ENCODE data around the gene KLF3.

The KLF3 gene

DNA sequence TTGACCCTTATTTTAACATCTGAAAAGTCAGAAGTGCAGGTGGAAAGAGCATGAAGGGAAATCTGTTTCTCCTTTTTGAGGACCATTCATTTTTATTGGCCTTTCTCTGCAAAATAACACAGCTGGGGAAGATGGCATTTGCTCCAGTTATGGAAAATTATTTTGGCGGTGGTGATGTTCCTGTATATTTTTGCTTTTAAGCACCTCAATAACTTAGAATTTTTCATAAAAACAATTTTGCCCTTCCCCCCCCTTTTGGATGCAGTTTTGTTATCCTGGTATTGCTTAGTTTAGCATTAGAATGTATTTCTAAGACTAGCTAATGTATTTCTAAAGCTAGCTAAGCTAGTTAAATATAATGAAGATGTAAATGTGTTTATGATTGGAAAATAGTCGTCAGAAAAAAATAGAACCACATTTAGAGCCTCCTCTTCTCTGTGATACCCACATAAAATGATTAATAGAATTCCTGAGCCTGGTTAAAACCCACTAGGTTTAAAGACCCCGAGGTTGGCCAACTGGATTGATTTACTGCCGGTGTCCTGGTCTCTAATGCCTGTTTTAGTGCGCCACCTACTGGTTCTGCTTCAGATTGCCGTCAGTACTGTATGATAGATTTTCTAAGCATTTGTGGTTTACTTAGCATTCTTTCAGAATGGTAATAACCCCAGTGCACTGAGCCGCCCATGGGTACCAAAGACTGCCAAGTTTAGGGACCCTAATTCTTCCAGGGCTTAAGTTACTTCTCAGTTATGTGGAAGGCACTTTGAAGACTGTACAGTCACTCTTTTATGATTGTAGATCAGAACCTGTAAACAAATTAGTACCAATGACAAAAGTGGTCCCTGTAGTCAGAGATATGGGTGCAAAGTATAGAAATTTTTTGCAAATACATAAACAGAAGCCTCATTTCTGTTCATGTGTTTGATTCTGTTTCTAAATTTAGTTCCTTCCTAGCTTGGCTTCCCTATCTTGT is 11.4 kb downstream of the KLF3 start:
- DNase-seq, result peak; percentile 57

DNA sequence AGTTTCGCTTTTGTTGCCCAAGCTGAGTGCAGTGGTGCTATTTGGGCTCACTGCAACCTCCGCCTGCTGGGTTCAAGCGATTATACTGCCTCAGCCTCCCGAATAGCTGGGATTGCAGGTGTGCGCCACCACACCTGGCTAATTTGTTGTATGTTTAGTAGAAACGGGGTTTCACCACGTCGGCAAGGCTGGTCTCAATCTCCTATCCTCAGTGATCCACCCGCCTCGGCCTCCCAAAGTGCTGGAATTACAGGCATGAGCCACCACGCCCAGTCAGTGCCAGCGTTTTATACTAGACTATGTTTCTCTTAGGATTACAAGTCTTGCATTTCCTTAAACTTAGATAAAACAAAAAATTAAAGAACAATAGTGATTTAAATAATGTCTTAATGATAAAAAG is 13.0 kb downstream of the KLF3 start:
- no peak for DNase-seq

DNA sequence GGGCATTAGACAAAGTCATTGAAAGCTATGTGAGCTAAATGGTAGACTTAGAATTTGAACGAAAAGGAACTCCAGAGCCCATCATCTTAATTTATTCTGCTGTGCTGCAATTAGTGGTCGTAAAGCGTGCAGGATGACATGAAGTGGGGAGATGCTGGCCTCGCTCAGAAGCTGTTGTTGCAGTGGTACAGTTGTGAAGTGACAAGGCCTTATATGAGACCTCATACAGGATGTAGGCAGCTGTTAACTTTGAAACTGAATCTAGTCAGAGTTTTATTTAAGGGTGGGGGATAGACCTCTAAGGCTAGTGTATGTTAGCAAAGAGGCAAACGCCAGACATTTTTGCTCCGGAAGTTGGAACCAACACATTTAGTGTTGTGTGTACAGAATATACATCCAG is 13.4 kb downstream of the KLF3 start:
- DNase-seq, result no peak

DNA sequence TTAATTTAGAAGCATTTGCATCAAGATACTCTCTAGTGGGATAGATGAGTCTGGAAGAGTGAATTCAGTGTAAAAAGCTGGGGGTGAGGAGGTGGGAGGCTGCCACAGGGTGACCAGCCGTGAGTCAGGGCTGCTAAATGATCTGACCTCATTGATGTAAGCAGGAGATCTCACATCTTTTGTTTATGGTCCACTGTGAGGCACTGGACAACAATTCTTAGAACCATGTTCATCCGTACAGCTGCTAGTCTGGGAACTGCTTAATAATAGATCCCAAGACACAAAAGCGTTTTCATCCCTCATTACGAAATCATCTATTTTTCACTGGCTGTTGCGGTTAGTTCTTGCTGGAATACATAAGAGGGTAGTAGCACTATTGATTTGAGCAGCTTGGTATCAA is 14.1 kb downstream of the KLF3 start:
- peak; percentile 88 for DNase-seq

DNA sequence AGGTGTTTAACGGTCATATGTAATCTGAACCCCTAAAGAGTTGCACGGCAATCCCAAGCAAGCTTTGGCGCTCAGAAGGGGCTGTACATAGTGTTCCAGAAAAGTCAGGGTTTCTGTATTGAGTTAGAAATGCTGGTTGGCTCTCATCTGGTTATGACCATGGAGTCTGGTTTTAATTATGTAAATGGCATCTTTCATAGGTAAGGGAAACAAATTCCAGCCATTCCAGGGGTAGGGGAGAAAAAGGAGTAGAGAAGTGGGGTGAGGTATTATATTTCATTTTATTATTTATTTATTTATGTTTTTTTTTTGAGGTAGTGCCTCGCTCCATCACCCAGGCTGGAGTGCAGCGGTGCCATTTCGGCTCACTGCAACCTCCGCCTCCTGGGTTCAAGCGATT is 15.9 kb downstream of the KLF3 start:
- no peak for DNase-seq

DNA sequence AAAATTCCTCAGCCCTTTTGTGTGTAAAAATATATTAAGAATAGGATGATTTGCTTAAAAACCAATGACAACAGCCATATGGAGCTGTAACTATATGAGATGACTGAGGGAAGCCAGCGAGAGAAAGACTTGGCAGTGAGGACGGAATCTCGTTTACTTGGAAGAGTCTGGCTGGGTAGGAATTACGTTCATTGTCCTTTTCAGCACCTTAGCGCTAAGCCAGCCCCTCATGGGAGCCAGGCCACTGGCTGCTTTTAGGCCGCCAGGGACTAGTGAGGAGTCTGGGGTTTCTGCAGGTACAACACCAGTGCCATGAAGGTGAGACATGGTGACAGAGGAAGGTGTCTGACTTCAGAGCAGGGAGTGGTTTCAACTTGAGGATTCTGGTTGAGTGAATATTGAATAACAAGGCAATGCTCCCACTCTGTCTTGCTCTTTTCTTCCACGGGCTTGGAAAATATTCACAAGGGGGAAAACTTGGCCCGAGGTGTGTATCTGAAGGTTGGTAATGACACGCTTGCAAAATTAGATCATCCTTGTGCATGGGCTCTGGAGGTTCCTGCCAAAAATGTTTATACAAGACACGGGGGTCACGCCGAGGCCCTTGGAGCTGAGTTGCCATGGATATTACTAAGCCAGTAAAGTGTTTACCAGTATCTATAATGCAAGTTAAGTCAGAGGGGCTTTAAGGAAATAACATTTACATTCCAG is 17.4 kb downstream of the KLF3 start:
- peak; percentile 22 for DNase-seq

DNA sequence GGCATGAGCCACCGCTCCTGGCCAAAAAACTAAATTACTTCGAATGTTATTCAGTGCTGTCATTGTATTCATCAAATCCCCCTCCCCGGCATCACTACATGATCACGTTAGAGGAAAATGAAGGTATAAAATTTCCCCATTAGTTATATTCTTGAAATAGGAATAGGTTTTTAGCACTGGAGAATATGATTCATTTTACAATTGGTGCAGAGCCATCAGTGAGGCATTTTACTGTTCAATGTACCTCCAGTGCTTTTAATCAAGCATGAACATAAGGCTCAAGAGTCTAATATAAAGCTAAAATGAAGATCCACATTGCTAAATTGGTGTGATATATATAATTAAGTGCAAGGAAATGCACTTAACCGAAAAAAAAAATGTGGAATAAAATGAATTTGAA is 18.3 kb downstream of the KLF3 start:
- DNase-seq, result no peak

DNA sequence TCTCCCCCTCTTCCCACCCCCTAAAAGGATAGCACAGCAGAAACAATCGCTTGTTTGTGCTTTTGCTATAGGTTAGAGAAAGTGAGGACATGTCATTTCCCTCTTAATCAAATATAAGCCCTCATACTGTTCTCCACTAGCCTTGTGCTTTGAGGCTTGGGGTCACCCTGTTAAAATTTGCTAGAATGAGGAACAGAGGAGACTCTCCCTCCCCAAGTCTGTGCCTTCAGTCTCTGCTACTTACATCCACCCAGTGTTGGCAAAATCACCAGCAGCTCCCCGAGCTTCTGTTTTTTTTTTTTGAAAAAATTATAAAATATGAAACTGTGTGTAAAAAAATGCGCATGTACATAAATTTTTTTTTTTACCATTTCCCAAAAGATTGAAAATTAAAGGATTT is 19.3 kb downstream of the KLF3 start:
- no peak for DNase-seq

DNA sequence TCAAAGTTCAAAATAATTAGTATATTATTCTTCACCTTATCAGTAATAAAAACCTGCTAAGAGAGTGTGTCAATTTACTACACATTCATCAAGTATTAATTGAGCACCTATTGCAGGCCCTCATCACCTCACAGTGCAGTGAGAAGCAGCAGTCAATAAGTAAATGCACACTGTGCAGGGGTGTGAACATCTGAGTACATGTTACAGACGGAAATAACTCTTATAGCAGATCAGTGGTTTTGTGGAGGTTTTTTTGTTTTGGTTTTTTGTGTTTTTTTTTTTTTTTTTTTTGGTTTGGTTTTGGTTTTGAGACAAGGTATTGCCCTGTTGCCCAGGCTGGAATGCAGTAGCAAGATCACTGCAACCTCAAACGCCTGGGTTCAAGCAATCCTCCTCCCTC is 20.3 kb downstream of the KLF3 start:
- no peak for DNase-seq

DNA sequence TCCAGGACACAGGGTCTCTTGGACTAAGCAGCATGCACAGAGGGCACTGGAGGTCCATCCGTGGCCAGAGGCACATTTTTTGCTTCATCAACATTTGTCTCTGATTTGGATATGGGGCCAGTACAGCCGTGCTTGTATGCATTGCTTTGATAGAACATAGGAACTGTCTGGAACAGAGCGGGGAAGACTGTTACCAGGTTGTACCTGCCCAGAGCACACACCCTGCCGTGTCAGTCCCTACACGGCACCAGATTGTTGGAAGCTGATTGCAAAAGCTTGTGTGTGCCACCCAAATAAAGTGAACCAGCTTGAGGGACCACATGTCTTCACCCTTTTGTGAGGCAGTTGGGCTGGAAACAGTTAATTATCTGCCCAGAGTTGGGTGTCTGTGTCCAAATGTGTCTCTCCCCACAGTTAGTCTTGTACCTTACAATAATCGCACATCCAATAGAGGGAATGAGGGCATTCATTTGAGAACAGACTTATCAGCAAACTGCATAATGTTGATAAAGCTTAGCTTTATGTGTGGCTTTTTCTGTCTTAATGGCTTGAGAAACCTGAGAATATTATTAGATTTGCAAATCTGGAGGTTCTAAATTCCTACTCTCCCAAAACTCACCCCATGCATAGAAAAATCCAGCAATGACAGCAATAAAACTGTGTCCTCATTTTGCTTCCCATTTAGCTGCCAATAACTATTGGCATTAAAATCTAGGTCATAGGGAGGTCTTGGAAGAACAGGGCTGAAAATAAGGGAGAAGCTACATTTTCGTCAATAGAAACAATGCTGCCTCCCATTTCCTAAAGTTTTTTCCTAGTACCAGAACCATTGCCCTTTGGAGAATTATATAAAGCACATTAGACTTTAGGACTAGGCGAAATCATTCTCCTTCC is 21.2 kb downstream of the KLF3 start:
- DNase-seq, result no peak

DNA sequence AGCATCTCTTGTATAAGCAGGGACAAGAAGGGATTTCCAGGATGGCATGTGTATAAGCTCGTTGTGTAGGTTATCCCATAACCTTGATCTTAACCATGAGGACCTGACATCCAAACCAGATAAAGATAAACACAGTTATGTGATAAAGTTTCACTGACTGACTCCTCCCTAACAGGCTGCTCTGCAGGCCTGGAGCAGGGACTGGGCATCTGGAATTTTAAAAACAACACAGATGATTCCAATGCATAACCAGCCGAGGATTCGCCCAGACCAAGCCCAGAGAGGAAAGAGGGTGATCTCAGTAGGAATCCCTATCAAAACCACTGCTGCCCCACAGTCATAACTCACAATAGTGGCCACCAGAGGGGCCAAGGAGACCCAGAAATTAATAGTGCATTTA is 22.7 kb downstream of the KLF3 start:
- DNase-seq, result no peak

DNA sequence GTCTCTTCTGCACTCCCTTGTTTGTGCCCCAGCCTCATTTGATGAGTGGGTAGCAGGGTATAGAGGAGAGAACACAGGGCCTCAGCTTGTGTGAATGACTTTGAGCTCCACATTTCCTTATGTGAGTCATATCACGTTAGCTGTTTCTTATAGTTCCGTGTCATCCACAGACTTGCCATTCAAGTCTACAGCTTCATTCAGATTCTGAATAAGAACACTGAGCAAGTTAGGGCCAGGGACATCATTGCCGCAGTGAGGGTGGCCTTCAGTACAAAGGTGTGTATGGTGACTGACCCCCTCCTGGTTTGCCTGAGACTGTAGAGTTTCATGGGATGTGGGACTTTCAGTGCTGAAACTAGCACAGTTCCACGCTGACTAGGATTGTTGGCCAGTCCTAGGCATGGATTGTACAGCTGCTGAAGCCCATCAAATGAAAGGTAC is 23.6 kb downstream of the KLF3 start:
- no peak for DNase-seq

DNA sequence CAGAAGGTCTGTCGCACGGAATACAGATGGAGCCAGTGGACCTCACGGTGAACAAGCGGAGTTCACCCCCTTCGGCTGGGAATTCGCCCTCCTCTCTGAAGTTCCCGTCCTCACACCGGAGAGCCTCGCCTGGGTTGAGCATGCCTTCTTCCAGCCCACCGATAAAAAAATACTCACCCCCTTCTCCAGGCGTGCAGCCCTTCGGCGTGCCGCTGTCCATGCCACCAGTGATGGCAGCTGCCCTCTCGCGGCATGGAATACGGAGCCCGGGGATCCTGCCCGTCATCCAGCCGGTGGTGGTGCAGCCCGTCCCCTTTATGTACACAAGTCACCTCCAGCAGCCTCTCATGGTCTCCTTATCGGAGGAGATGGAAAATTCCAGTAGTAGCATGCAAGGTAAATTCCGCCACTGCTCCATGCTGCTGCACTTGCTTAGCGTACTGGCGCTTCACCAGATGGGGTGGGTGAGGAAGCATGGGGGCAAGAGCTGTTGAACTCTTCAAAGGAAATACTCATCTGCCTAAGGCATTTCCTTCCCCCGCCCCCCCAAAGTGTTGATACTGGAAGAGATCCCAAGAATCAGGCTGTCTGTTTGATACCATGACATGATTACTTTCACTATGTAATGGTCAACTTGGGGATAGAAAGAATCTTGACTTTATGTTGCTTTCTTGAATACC is 24.8 kb downstream of the KLF3 start:
- DNase-seq, result no peak

DNA sequence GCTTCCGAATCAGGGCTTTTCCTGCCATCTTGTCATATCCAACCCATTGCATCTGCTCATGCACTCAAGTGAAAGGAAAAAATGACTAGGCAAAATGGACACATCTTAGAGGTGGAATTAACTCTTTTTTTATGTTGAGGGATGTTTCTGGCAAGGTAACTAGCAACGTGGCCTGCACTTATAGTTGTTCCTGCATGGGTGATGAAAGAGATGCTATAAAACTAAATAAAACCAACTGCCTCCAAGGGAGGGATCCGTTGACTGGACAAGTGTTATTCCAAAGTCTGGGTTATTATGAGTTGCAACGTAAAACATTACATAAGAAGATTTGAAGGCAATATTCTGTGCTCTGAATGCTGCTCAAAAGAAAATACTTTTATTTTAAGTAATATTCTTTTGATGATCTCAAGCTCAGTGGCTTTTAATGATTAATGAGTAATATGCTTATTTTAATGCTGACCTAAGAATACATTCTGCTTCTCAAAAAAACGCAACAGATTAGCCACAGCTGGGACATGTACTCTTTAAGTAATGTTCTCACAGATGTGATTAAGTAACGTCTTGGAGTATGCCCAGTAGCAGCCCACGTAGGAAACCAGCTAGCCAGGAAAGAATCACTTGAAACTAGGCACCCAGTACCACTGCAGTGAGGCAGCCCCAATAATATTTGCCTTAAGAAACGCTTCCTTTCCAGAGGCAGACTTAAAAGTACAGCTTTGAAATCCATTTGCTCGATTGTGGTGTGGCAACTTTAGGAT is 27.4 kb downstream of the KLF3 start:
- peak; percentile 66 for DNase-seq

DNA sequence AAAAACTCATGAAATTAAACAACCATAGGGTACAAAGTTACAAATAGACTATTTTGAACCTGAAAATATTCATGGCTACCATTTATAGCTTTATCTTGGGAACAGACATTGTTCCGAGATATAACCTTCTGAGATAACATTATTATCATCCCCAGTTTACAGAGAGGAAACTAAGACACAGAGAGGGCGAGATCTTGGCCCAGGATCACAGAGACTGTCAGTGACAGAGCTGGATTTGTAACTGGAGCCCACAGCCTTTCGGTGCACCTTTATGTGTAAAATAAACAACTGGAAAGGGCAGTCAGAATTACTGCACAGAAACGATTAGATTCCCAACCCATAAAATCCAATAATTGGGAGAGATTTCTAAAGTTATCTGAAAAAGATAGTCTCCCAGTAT is 28.4 kb downstream of the KLF3 start:
- DNase-seq, result no peak

DNA sequence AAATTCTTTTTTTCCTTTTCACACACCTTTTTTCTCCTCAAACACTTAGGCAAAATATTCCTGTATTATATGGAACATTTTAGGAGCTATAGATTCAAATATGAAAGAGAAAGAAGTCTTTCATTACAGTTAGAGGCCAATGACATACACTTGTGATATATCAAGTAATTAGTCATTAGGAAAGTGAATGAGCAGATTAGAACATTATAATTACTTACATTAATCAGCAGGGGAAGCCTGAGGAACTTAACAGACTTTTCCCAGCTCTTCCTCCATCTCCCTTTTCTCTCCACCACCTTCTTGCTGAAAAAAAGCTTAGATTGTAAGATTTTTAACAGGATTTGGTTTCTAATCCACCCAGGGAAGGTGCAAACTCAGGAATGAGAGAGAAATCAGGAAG is 29.6 kb downstream of the KLF3 start:
- no peak for DNase-seq

DNA sequence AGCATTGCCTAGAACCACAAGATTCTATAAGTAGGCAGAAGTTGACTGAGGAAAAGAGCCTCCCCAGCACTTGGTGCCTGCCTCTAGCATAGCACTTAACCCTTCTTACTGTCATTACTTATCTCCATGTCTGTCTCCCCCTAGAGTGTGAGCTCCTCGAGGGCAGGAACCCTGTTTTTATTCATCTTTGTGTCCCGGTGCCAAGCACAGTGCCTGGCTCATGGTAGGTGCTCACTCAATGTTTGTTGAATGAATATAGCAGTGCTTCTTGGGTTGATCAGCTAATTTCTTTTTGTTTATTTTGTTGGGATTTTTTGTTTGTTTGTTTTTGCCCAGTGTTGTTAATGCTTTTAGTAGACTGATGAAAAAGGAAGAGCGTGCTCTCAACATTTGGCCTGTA is 30.3 kb downstream of the KLF3 start:
- no peak for DNase-seq

DNA sequence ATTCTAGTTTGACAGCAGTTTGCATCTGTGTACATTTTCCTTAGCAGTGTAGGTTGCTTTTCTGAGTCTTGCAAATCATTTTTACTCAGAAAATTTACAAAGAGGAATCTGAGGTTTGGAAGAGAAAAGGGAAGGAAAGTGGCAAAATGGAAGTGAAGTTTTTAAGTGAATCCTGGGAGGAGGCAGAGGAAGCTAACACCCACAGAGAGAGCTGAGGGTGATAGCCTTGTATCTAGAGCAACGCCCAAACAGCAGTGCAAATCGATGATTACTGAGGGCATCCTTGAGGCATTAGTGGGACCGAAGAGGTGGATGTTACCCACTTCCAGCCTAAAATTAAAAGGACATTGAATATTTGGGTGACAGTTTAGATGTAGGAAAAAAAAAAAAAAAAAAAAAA is 31.8 kb downstream of the KLF3 start:
- no peak for DNase-seq

DNA sequence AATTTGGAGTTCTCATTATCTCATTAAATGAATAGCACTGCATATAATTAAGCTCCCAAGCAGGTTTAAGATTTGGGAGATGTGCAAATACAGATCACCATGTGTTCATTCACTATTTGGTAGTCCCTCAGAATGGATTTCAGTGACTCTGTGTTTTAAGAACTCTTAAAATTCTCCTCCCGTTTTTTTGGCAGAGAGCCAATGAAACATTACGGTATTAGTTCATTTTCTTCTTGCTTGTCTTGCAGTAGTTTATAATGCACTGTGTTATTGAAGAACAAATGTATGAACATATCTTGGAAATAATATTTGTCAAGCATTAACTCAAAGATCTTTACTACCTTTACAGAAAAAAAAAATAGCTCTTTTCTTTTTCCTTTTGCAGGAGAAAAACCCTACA is 32.7 kb downstream of the KLF3 start:
- DNase-seq, result no peak

DNA sequence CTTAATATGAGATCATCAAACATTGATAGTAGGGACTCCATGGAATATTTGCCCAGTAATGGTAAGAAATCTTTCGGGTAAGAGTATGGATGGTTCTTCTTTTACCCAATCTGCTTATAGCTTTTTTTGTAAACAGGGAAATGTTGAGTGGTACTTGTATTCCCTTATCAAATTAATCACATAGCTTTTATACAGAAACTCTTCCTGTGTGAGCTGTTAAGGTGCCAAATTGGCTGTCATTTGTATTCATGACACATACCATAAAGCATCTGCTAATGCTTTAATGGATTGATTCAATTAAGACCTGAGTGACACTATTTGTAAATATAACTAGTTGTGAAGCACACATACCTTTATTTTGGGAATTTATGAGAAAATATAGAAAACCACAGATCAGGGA is 34.2 kb downstream of the KLF3 start:
- no peak for DNase-seq

DNA sequence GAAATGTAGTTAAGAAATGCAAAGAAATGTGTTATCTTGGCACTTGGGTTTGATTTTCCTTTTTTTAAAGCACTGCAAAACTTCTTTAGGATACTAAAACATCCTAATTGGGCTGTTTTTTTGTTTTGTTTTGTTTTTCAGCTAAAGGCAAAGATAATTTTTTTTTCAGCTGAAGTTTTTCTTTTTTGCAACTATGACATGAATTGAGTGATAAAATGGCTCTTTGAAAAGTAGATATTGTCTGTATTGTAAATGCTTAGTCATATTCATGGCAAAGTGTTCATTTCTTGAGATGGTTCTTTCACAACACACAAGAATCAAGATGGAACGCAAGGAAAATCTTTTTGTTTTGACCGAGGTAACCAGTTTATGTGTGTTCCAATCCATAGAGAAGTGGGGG is 35.1 kb downstream of the KLF3 start:
- no peak for DNase-seq

DNA sequence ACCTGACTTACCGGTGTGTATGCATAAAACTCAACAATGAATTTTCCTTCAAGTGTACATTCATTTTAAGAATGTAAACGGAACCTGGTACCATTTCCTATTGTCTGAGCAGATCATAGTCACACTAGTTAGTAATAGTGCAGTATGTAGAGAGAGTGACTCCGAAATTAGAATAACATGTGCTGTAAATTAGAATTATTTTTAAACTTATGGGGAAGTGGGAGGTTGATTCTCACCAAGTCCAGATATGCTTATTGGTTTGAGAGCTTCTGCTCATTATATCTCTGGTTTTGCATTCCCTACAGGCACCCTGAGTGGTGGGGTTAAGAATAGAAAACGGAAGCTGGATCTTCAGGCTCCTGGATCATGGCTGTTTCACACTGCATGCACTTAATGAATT is 39.6 kb downstream of the KLF3 start:
- DNase-seq, result no peak

All from HCEC 1CT (cell line).